ENCODE measurements around the gene DIPK1C.

The DIPK1C gene

GRCh38 chr18:74390900-74391299 lies 66.2 kb downstream of the DIPK1C start:
- peaks cover 44% of the 10 kb centered on the region for H3K4me1 Mint-ChIP-seq
- H3K4me3 Mint-ChIP-seq, result no peak overlapping the region
- H3K27ac Mint-ChIP-seq, result no peak overlapping the region
- H3K9me3 Mint-ChIP-seq, result no peaks in the 10 kb centered on the region
- TF ChIP-seq CTCF (IDR thresholded peaks at IDR 0.05), result no peak
- peaks cover 10% of the 10 kb centered on the region for H3K27me3 Mint-ChIP-seq (ENCODE audit: low read depth, poor library complexity)
- DNase-seq, result no peak
- H3K36me3 Mint-ChIP-seq (ENCODE audit: low read depth), result no peaks in the 10 kb centered on the region

GRCh38 chr18:74389991-74390390 lies 67.1 kb downstream of the DIPK1C start:
- peaks cover 9% of the 10 kb centered on the region for H3K27me3 Mint-ChIP-seq (ENCODE audit: low read depth, poor library complexity)
- no peak for TF ChIP-seq CTCF (IDR thresholded peaks at IDR 0.05)
- no peak overlapping the region for H3K4me3 Mint-ChIP-seq
- no peaks in the 10 kb centered on the region for H3K9me3 Mint-ChIP-seq
- no peak for DNase-seq
- H3K36me3 Mint-ChIP-seq (ENCODE audit: low read depth), result no peaks in the 10 kb centered on the region
- peaks cover 38% of the 10 kb centered on the region for H3K4me1 Mint-ChIP-seq
- peak overlapping the region; percentile 65 for H3K27ac Mint-ChIP-seq

GRCh38 chr18:74389171-74389927 lies 67.8 kb downstream of the DIPK1C start:
- Mint-ChIP-seq H3K27me3 (ENCODE audit: low read depth, poor library complexity) (peaks cover 4% of the 10 kb centered on the region), H3K4me1 (peaks cover 31% of the 10 kb centered on the region), H3K27ac (peak overlapping the region; percentile 5), H3K36me3 (ENCODE audit: low read depth) (no peaks in the 10 kb centered on the region), H3K9me3 (no peaks in the 10 kb centered on the region), H3K4me3 (no peak overlapping the region)
- no peak for DNase-seq
- no peak for TF ChIP-seq CTCF (IDR thresholded peaks at IDR 0.05)

- H3K4me3 Mint-ChIP-seq, result no peak overlapping the region
- peaks cover 30% of the 10 kb centered on the region for H3K4me1 Mint-ChIP-seq
- TF ChIP-seq CTCF (IDR thresholded peaks at IDR 0.05), result no peak
- no peak for DNase-seq
- H3K9me3 Mint-ChIP-seq, result no peaks in the 10 kb centered on the region
- H3K27ac Mint-ChIP-seq, result no peak overlapping the region
- H3K27me3 Mint-ChIP-seq (ENCODE audit: low read depth, poor library complexity), result peaks cover 4% of the 10 kb centered on the region
- H3K36me3 Mint-ChIP-seq (ENCODE audit: low read depth), result no peaks in the 10 kb centered on the region
Measured at GRCh38 chr18:74388227-74388626, 68.9 kb downstream of the DIPK1C start.

GRCh38 chr18:74387383-74387782 lies 69.7 kb downstream of the DIPK1C start:
- H3K9me3 Mint-ChIP-seq, result no peaks in the 10 kb centered on the region
- H3K36me3 Mint-ChIP-seq (ENCODE audit: low read depth), result no peaks in the 10 kb centered on the region
- H3K27me3 Mint-ChIP-seq (ENCODE audit: low read depth, poor library complexity), result no peaks in the 10 kb centered on the region
- H3K27ac Mint-ChIP-seq, result no peak overlapping the region
- peaks cover 30% of the 10 kb centered on the region for H3K4me1 Mint-ChIP-seq
- no peak overlapping the region for H3K4me3 Mint-ChIP-seq
- no peak for TF ChIP-seq CTCF (IDR thresholded peaks at IDR 0.05)
- no peak for DNase-seq

All from nephron progenitor cell (in vitro differentiated cells).